BLaER1 (cell line): Measurements from ENCODE around the gene ARHGEF38.

ENCODE experiments used
- H3K27ac ChIP-seq: shearing (Covaris generic); formaldehyde crosslinking; 2 replicates; pipeline ENCODE4 v1.8.1; 2022
- H3K27me3 ChIP-seq: shearing (Covaris generic); formaldehyde crosslinking; 2 replicates; pipeline ENCODE4 v1.8.1; 2022
- H3K36me3 ChIP-seq: shearing (Covaris generic); formaldehyde crosslinking; 2 replicates; pipeline ENCODE4 v1.8.1; 2022
- H3K4me1 ChIP-seq: shearing (Covaris generic); formaldehyde crosslinking; 2 replicates; pipeline ENCODE4 v1.8.1; 2022
- H3K4me2 ChIP-seq: shearing (Covaris generic); formaldehyde crosslinking; 2 replicates; pipeline ENCODE4 v1.8.1; 2022
- H3K4me3 ChIP-seq: shearing (Covaris generic); formaldehyde crosslinking; 2 replicates; pipeline ENCODE4 v1.8.1; 2022
- H3K9ac ChIP-seq: shearing (Covaris generic); formaldehyde crosslinking; 2 replicates; pipeline ENCODE4 v1.8.1; 2022
- H3K9me3 ChIP-seq: shearing (Covaris generic); formaldehyde crosslinking; 2 replicates; pipeline ENCODE4 v1.8.1; 2022
- H4K20me1 ChIP-seq: shearing (Covaris generic); formaldehyde crosslinking; 2 replicates; pipeline ENCODE4 v1.8.1; 2022
- Cebpa-rat ChIP-seq: shearing (Covaris generic); IDR thresholded peaks from 2 replicates; pipeline ENCODE4 v1.8.1; 2022

ARHGEF38 gene

DNA sequence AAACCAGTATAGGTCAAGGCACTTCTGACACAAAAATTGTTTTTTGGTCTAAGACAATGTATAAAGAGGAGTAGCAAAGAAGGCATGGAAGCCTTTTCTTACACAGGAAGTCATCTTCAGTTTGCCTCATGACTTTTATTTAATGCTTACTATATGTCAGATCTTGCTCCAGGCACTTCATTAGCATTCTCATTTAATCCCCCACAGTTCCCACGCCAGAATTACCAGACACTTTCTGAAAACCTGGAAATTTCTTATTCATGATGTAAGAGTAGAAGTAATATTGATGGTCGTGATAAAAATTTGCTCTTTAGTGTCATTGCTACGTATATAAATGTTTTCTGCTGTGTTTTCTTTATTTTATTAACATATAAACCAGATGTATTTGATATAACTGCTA, 39.2 kb downstream of the ARHGEF38 start:
- TF ChIP-seq Cebpa-rat: no peak
- Histone ChIP-seq H3K9ac (no peak overlapping the region), H3K27ac (no peak overlapping the region), H3K36me3 (no peaks in the 10 kb centered on the region), H3K9me3 (no peaks in the 10 kb centered on the region), H3K4me2 (no peak overlapping the region), H3K27me3 (no peaks in the 10 kb centered on the region), H3K4me3 (no peak overlapping the region), H3K4me1 (0 out of 2 replicates have a peak, but pooled peaks cover 5% of the 10 kb centered on the region), H4K20me1 (no peaks in the 10 kb centered on the region)

- H3K4me2 ChIP-seq: no peak overlapping the region
- no peak overlapping the region for H3K27ac ChIP-seq
- H3K36me3 ChIP-seq: no peaks in the 10 kb centered on the region
- H3K4me3 ChIP-seq: no peak overlapping the region
- no peak for TF ChIP-seq Cebpa-rat
- no peaks in the 10 kb centered on the region for H3K27me3 ChIP-seq
- no peaks in the 10 kb centered on the region for H4K20me1 ChIP-seq
- H3K4me1 ChIP-seq: no peaks in the 10 kb centered on the region
- H3K9ac ChIP-seq: no peak overlapping the region
- H3K9me3 ChIP-seq: no peaks in the 10 kb centered on the region
These were observed 41.9 kb downstream of the ARHGEF38 start for GRCh38 chr4:105594099-105595010.

- no peak for TF ChIP-seq Cebpa-rat
- H3K27me3 ChIP-seq: no peaks in the 10 kb centered on the region
These were observed 44.3 kb downstream of the ARHGEF38 start for GRCh38 chr4:105596684-105597083.

DNA sequence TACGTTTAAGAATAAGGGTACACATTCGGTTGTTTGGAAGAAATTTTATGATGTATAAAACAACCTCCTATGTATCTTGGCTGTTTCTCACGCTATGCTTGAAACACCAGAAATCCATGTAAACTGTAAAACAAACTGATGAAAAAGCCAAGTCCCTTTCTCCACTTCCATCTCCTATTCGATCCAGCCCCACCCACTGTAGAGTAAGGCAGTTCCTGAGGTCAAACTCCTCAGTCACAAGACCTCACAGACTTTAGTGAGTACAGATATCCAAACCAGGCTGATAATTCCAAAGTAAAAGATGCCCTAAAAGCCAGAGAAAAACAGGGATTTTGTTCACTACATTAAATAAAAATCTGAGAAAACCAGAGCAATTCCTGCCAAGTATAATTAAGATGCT, 45.6 kb downstream of the ARHGEF38 start:
- Histone ChIP-seq H3K27ac (no peak overlapping the region), H3K27me3 (no peaks in the 10 kb centered on the region), H3K4me1 (no peaks in the 10 kb centered on the region), H3K9ac (no peak overlapping the region), H3K9me3 (no peaks in the 10 kb centered on the region), H3K36me3 (no peaks in the 10 kb centered on the region), H4K20me1 (no peaks in the 10 kb centered on the region), H3K4me2 (no peak overlapping the region), H3K4me3 (no peak overlapping the region)
- no peak for TF ChIP-seq Cebpa-rat

More at GRCh38 chr4:105596684-105597083, 44.3 kb downstream of the ARHGEF38 start:
- Histone ChIP-seq H3K9ac (no peak overlapping the region), H3K27ac (no peak overlapping the region), H4K20me1 (no peaks in the 10 kb centered on the region), H3K9me3 (no peaks in the 10 kb centered on the region), H3K4me1 (no peaks in the 10 kb centered on the region), H3K36me3 (no peaks in the 10 kb centered on the region), H3K4me3 (no peak overlapping the region), H3K4me2 (no peak overlapping the region)

DNA sequence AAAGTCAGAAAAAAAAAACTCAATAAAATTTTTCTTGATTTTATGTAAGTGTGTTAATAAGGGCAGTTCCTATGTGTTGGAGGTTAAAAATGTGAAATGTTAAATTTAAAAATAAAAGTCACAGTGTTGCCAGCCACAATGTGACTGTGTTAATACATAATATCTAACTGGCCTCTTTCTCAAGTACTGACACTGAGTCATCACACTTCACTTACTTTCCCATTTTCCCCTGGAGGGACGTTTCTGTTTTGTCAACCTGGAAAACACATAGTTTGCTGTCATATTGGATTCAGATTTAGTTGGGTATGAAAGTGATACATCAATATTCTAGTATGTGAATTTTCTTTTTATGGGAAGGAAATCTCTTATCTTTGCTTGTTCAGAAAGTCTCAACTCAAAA, 46.4 kb downstream of the ARHGEF38 start:
- no peak for TF ChIP-seq Cebpa-rat
- Histone ChIP-seq H3K4me3 (no peak overlapping the region), H4K20me1 (no peaks in the 10 kb centered on the region), H3K9me3 (no peaks in the 10 kb centered on the region), H3K36me3 (no peaks in the 10 kb centered on the region), H3K4me1 (no peaks in the 10 kb centered on the region), H3K27ac (no peak overlapping the region), H3K27me3 (no peaks in the 10 kb centered on the region), H3K4me2 (no peak overlapping the region), H3K9ac (no peak overlapping the region)

GRCh38 chr4:105599482-105599881, 47.1 kb downstream of the ARHGEF38 start:
- Histone ChIP-seq H4K20me1 (no peaks in the 10 kb centered on the region), H3K4me3 (no peak overlapping the region), H3K36me3 (no peaks in the 10 kb centered on the region), H3K4me2 (no peak overlapping the region), H3K27ac (no peak overlapping the region), H3K4me1 (no peaks in the 10 kb centered on the region), H3K9ac (no peak overlapping the region), H3K27me3 (no peaks in the 10 kb centered on the region), H3K9me3 (no peaks in the 10 kb centered on the region)
- TF ChIP-seq Cebpa-rat: no peak

DNA sequence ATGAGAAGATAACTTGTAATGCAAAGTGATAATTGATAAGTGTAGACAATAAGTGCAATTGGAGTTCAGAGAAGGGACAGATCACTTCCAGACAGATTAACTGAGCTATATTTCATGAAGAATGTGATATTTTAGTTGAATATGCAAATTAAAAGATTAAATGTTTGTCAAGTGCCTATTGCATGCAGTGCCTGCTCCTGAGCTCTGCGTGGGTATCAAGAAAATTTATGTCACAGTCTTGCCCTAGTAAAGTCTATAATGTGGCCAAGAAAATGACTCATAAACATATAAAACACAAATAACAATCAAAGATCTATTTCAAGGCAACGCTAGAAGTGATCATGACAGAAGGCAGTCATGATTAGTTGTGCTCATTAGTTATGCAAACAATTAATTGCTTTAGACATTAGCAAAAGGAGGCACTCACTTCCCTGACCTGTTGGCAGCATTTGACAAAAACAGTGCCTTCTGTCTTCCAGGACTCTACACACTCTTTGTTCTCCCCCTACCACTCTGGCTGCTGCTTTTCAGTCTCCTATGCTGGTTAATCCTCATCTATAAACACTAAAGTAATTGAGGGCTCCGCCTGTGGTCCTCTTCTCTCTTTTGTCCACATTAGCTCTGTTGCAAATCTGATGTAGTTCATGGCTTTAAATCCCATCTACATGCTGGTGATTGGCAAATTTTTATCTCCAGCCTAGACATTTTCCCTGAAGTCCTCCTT, 47.7 kb downstream of the ARHGEF38 start:
- no peaks in the 10 kb centered on the region for H3K9me3 ChIP-seq
- no peaks in the 10 kb centered on the region for H3K36me3 ChIP-seq
- no peak overlapping the region for H3K4me3 ChIP-seq
- no peak overlapping the region for H3K27ac ChIP-seq
- no peak overlapping the region for H3K4me2 ChIP-seq
- no peaks in the 10 kb centered on the region for H4K20me1 ChIP-seq
- no peak overlapping the region for H3K9ac ChIP-seq
- H3K4me1 ChIP-seq: no peaks in the 10 kb centered on the region
- TF ChIP-seq Cebpa-rat: no peak
- no peaks in the 10 kb centered on the region for H3K27me3 ChIP-seq

- H3K4me1 ChIP-seq: no peaks in the 10 kb centered on the region
- no peaks in the 10 kb centered on the region for H3K9me3 ChIP-seq
- H3K27ac ChIP-seq: no peak overlapping the region
- H3K27me3 ChIP-seq: no peaks in the 10 kb centered on the region
- no peak overlapping the region for H3K4me2 ChIP-seq
- TF ChIP-seq Cebpa-rat: no peak
- no peak overlapping the region for H3K4me3 ChIP-seq
- H3K36me3 ChIP-seq: no peaks in the 10 kb centered on the region
- H4K20me1 ChIP-seq: no peaks in the 10 kb centered on the region
- no peak overlapping the region for H3K9ac ChIP-seq
These were observed 48.5 kb downstream of the ARHGEF38 start for GRCh38 chr4:105600951-105601350.

DNA sequence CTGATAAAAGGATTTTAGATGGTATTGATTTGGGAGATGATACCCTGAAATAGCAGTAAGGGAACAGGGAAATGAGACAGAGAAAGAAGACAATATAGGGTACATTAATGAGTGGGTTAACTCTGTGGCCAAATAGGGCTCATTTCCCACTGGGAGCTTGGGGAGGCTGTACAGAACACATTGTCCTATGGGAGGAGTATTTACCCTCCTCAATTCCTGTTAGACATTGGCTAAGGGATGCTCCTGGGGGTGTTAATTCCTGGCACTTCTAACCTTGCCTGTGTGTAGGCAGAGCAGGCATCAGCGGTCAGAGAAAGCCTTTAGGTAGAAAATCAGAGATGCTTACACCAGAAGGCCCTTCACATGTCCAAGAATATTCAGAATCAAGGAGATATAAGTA, 49.0 kb downstream of the ARHGEF38 start:
- Histone ChIP-seq H4K20me1 (no peaks in the 10 kb centered on the region), H3K36me3 (no peaks in the 10 kb centered on the region), H3K9me3 (no peaks in the 10 kb centered on the region), H3K27me3 (no peaks in the 10 kb centered on the region), H3K9ac (no peak overlapping the region), H3K4me1 (no peaks in the 10 kb centered on the region), H3K4me3 (no peak overlapping the region), H3K27ac (no peak overlapping the region), H3K4me2 (no peak overlapping the region)
- TF ChIP-seq Cebpa-rat: no peak

GRCh38 chr4:105603158-105603557, 50.7 kb downstream of the ARHGEF38 start:
- TF ChIP-seq Cebpa-rat: no peak

More at GRCh38 chr4:105603158-105603557, 50.7 kb downstream of the ARHGEF38 start:
- Histone ChIP-seq H3K36me3 (no peaks in the 10 kb centered on the region), H3K9ac (no peak overlapping the region), H3K4me3 (no peak overlapping the region), H3K4me1 (no peaks in the 10 kb centered on the region), H3K4me2 (no peak overlapping the region), H3K27me3 (no peaks in the 10 kb centered on the region), H3K27ac (no peak overlapping the region), H4K20me1 (no peaks in the 10 kb centered on the region), H3K9me3 (no peaks in the 10 kb centered on the region)
